Activated CD4-positive, alpha-beta T cell treated with anti-CD3 and anti-CD28 coated beads, Interleukin-2, amount 10 ng/mL, durations not matched to agents 7 days and 5 days (primary cell): Measurements from ENCODE around the gene GAGE1. TPM values are rescaled to one million over a fixed set of nuclear protein-coding genes. Genes with fewer than 3 reads are reported as not detected.
"Not testable (repeated sequence)": the region's sequence is repeated elsewhere in the genome, so short reads cannot be mapped to it uniquely, and the experiment has no call there.

ENCODE experiments used
- CTCF ChIA-PET: fragments of 350-600 bp; sonication (Branson Sonifier 250); formaldehyde crosslinking; loops from one replicate; lab custom pipeline; 2021; ENCODE audit warnings: antibody characterized with exemption; lab: Charles Lee
- POLR2A ChIA-PET: fragments of 350-600 bp; sonication (Branson Sonifier 250); formaldehyde crosslinking; loops from one replicate; lab custom pipeline; 2021; ENCODE audit warnings: antibody characterized with exemption; lab: Charles Lee
- DNase-seq: peaks from one replicate; pipeline ENCODE4 v3.0.0-alpha.2; 2020
- H3K27ac Mint-ChIP-seq: one replicate; pipeline ENCODE4 v1.8.0; 2021; ENCODE audit warnings: mild to moderate bottlenecking, moderate library complexity, mixed read lengths
- H3K27me3 Mint-ChIP-seq: one replicate; pipeline ENCODE4 v1.8.0; 2021; ENCODE audit warnings: mixed read lengths
- H3K36me3 Mint-ChIP-seq: one replicate; pipeline ENCODE4 v1.8.0; 2021; ENCODE audit warnings: low read depth, mixed read lengths
- H3K4me1 Mint-ChIP-seq: one replicate; pipeline ENCODE4 v1.8.0; 2021; ENCODE audit warnings: mixed read lengths
- H3K4me3 Mint-ChIP-seq: one replicate; pipeline ENCODE4 v1.8.0; 2021; ENCODE audit warnings: mild to moderate bottlenecking, moderate library complexity, mixed read lengths
- H3K9me3 Mint-ChIP-seq: one replicate; pipeline ENCODE4 v1.8.0; 2021; ENCODE audit warnings: mixed read lengths
- total RNA-seq, 2 experiments: library from RNA; stranded (reverse); gene quantifications; one replicate each; pipeline ENCODE4 v1.2.3, GENCODE V29; 2021

GAGE1 gene, protein sequence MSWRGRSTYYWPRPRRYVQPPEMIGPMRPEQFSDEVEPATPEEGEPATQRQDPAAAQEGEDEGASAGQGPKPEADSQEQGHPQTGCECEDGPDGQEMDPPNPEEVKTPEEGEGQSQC
- not detected for total RNA-seq

DNA sequence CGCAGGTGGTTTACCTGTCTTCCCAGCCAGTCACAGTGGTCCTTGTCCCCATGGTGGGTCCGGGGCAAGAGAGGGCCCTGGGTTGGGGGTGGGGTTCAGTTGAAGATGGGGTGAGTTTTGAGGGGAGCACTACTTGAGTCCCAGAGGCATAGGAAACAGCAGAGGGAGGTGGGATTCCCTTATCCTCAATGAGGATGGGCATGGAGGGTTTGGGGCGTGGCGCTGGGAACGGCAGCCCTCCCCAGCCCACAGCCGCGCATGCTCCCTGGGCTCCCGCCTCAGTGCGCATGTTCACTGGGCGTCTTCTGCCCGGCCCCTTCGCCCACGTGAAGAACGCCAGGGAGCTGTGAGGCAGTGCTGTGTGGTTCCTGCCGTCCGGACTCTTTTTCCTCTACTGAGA, at the start of gene GAGE1:
TSS of gene GAGE1 (plus strand) at position 301 of the 400 bp plus-strand sequence. CDS start 1,155 bp downstream, outside the sequence.
- POLR2A ChIA-PET, H3K36me3 Mint-ChIP-seq, CTCF ChIA-PET, H3K27me3 Mint-ChIP-seq, H3K9me3 Mint-ChIP-seq, H3K4me3 Mint-ChIP-seq, H3K27ac Mint-ChIP-seq, DNase-seq, H3K4me1 Mint-ChIP-seq: not testable (repeated sequence)

DNA sequence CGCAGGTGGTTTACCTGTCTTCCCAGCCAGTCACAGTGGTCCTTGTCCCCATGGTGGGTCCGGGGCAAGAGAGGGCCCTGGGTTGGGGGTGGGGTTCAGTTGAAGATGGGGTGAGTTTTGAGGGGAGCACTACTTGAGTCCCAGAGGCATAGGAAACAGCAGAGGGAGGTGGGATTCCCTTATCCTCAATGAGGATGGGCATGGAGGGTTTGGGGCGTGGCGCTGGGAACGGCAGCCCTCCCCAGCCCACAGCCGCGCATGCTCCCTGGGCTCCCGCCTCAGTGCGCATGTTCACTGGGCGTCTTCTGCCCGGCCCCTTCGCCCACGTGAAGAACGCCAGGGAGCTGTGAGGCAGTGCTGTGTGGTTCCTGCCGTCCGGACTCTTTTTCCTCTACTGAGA, 47.8 kb upstream of the GAGE1 start, which contains the start of gene GAGE12E:
TSS of gene GAGE12E (plus strand) at position 301 of the 400 bp plus-strand sequence. CDS start 1,155 bp downstream, outside the sequence.
- H3K27ac Mint-ChIP-seq, CTCF ChIA-PET, H3K9me3 Mint-ChIP-seq, H3K36me3 Mint-ChIP-seq, H3K4me3 Mint-ChIP-seq, DNase-seq, H3K27me3 Mint-ChIP-seq, POLR2A ChIA-PET, H3K4me1 Mint-ChIP-seq: not testable (repeated sequence)

DNA sequence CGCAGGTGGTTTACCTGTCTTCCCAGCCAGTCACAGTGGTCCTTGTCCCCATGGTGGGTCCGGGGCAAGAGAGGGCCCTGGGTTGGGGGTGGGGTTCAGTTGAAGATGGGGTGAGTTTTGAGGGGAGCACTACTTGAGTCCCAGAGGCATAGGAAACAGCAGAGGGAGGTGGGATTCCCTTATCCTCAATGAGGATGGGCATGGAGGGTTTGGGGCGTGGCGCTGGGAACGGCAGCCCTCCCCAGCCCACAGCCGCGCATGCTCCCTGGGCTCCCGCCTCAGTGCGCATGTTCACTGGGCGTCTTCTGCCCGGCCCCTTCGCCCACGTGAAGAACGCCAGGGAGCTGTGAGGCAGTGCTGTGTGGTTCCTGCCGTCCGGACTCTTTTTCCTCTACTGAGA, 38.3 kb upstream of the GAGE1 start, which contains the start of gene GAGE12F:
TSS of gene GAGE12F (plus strand) at position 301 of the 400 bp plus-strand sequence. CDS start 1,155 bp downstream, outside the sequence.
- H3K27ac Mint-ChIP-seq, H3K4me3 Mint-ChIP-seq, DNase-seq, H3K4me1 Mint-ChIP-seq, CTCF ChIA-PET, POLR2A ChIA-PET, H3K9me3 Mint-ChIP-seq, H3K27me3 Mint-ChIP-seq, H3K36me3 Mint-ChIP-seq: not testable (repeated sequence)

DNA sequence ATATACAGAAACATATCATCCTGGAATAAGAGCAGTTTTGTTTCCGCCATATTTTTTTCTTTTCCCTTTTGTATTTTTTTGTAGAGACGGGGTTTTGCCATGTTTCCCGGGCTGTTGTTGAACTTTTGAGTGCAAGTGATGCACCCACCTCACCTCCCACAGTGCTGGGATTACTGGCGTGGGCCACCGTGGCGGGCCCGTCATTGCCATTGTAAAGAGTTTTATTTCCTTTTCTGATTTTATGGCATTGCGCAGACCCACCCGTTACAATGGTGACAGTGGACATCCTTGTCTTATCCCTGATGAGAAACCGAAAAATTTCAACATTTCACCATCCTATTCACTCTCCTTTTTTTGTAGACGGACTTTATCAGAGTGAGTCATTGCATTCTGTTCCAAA, 30.1 kb upstream of the GAGE1 start:
- H3K4me3 Mint-ChIP-seq, H3K9me3 Mint-ChIP-seq, H3K4me1 Mint-ChIP-seq, H3K27ac Mint-ChIP-seq, CTCF ChIA-PET, DNase-seq, POLR2A ChIA-PET, H3K27me3 Mint-ChIP-seq, H3K36me3 Mint-ChIP-seq: not testable (repeated sequence)

DNA sequence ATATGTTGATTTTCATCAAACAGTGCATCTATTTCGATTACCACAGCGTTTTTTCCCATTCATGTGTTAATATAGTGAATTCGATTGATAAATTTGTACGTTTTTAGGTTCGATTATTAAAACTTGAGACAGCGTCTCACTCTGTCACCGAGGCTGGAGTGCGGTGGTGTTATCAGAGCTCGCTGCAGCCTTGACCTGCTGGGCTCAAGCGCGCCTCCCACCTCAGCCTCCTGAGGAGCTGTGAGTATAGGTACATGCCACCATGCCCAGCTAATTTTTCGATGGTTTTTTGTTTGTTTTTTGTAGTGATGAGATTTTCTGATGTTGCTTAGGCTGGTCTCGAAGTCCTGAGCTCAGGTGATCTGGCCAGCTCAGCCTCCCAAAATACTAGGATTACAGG, 29.7 kb upstream of the GAGE1 start:
- CTCF ChIA-PET, H3K4me3 Mint-ChIP-seq, H3K4me1 Mint-ChIP-seq, DNase-seq, H3K36me3 Mint-ChIP-seq, H3K27ac Mint-ChIP-seq, POLR2A ChIA-PET, H3K27me3 Mint-ChIP-seq, H3K9me3 Mint-ChIP-seq: not testable (repeated sequence)

DNA sequence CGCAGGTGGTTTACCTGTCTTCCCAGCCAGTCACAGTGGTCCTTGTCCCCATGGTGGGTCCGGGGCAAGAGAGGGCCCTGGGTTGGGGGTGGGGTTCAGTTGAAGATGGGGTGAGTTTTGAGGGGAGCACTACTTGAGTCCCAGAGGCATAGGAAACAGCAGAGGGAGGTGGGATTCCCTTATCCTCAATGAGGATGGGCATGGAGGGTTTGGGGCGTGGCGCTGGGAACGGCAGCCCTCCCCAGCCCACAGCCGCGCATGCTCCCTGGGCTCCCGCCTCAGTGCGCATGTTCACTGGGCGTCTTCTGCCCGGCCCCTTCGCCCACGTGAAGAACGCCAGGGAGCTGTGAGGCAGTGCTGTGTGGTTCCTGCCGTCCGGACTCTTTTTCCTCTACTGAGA, 28.7 kb upstream of the GAGE1 start, which contains the start of gene GAGE12G:
TSS of gene GAGE12G (plus strand) at position 301 of the 400 bp plus-strand sequence. CDS start 1,155 bp downstream, outside the sequence.
- H3K36me3 Mint-ChIP-seq, POLR2A ChIA-PET, CTCF ChIA-PET, H3K4me3 Mint-ChIP-seq, H3K27me3 Mint-ChIP-seq, H3K4me1 Mint-ChIP-seq, DNase-seq, H3K27ac Mint-ChIP-seq, H3K9me3 Mint-ChIP-seq: not testable (repeated sequence)

DNA sequence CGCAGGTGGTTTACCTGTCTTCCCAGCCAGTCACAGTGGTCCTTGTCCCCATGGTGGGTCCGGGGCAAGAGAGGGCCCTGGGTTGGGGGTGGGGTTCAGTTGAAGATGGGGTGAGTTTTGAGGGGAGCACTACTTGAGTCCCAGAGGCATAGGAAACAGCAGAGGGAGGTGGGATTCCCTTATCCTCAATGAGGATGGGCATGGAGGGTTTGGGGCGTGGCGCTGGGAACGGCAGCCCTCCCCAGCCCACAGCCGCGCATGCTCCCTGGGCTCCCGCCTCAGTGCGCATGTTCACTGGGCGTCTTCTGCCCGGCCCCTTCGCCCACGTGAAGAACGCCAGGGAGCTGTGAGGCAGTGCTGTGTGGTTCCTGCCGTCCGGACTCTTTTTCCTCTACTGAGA, 19.2 kb upstream of the GAGE1 start, which contains the start of gene GAGE12H:
TSS of gene GAGE12H (plus strand) at position 301 of the 400 bp plus-strand sequence. CDS start 1,155 bp downstream, outside the sequence.
- H3K27ac Mint-ChIP-seq, DNase-seq, H3K9me3 Mint-ChIP-seq, H3K4me1 Mint-ChIP-seq, H3K36me3 Mint-ChIP-seq, H3K27me3 Mint-ChIP-seq, H3K4me3 Mint-ChIP-seq, POLR2A ChIA-PET, CTCF ChIA-PET: not testable (repeated sequence)

DNA sequence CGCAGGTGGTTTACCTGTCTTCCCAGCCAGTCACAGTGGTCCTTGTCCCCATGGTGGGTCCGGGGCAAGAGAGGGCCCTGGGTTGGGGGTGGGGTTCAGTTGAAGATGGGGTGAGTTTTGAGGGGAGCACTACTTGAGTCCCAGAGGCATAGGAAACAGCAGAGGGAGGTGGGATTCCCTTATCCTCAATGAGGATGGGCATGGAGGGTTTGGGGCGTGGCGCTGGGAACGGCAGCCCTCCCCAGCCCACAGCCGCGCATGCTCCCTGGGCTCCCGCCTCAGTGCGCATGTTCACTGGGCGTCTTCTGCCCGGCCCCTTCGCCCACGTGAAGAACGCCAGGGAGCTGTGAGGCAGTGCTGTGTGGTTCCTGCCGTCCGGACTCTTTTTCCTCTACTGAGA, 9.6 kb upstream of the GAGE1 start, which contains the start of gene GAGE2A:
TSS of gene GAGE2A (plus strand) at position 301 of the 400 bp plus-strand sequence. CDS start 1,155 bp downstream, outside the sequence.
- H3K4me3 Mint-ChIP-seq, H3K36me3 Mint-ChIP-seq, DNase-seq, H3K9me3 Mint-ChIP-seq, CTCF ChIA-PET, H3K27me3 Mint-ChIP-seq, POLR2A ChIA-PET, H3K4me1 Mint-ChIP-seq, H3K27ac Mint-ChIP-seq: not testable (repeated sequence)

DNA sequence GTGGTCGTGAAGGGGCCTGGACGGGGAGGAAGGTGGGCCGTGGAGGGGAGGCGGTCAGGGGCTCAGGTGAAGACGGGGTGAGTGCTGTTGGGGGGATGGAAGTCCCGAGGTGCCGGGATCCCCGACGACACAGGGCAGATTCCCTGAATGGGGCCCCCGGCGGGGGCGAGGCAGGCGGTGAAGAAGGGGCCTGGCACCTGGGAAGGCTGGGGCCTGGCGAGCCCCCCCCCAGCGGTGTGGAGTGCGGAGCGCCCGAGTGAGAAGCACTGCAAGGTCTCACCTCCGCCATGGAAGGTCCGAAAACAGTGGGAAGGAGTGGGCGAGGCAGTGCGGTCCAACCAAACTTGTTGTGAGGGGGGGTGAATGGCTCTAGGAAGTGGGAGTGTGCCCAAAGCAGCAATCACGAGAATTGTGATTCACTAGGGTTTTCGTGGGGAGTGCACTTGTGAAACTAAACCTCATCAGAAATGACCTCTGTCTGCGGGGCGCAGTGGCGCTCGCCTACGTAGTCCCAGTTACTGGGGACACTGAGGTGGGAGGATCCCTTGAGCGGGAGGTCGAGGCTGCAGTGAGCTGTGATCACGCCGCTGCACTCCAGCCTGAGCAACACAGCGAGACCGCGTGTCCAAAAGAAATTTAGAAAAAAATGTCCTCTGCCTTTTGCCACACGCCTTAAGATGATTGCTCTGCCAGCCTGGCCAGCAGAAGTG, 8.9 kb upstream of the GAGE1 start:
- CTCF ChIA-PET, DNase-seq, H3K9me3 Mint-ChIP-seq, H3K4me1 Mint-ChIP-seq, H3K27me3 Mint-ChIP-seq, H3K36me3 Mint-ChIP-seq, H3K27ac Mint-ChIP-seq, H3K4me3 Mint-ChIP-seq, POLR2A ChIA-PET: not testable (repeated sequence)

DNA sequence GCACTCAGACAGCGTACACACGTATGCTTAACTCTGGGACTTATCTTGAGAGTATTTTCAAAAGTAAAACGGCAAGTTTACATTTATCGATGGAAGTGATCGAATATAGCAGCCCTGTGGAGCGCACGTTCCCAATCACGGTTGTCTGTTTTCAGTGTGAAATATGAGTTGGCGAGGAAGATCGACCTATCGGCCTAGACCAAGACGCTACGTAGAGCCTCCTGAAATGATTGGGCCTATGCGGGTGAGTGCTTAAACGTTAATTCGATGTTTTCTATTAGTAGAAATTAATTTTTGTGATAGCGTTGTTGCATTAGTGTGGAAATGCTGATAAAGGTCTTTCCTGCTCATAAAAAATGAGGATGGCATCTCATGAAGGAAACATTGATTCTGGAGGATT, 8.3 kb upstream of the GAGE1 start:
- H3K4me1 Mint-ChIP-seq, DNase-seq, H3K27ac Mint-ChIP-seq, H3K9me3 Mint-ChIP-seq, CTCF ChIA-PET, H3K4me3 Mint-ChIP-seq, H3K36me3 Mint-ChIP-seq, POLR2A ChIA-PET, H3K27me3 Mint-ChIP-seq: not testable (repeated sequence)

DNA sequence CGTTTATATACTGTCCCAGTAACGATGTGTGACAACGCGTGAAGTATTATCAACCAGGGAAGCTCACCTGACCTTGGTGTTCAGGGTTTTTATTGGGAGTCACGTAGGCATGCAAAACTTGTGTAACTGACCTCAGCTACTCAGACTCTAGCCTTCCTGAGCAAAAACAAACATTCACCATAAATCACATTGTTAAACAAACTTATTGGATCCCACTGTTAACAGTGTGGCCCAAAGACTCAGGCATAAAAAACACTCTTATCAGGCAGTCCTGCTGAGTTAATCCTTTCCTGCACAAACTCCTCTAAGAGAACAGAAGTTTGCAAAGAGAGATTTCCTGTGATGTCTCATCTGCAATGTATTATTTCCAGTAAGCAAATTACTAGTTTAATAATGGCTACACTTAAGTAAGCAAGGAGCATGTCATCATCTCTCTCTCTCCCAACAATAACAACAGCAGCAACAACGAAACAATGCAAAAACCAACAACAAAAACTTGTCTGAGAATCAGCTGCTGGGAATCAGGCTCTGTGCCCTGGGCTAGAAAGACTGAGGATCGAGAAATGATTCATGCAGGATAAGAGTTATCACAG, 12.0 kb downstream of the GAGE1 start:
- no peaks in the 10 kb centered on the region for H3K9me3 Mint-ChIP-seq
- ChIA-PET CTCF (no interaction called here), POLR2A (no interaction called here)
- no peak for DNase-seq
- no peak overlapping the region for H3K4me3 Mint-ChIP-seq
- H3K36me3 Mint-ChIP-seq: no peaks in the 10 kb centered on the region
- H3K4me1 Mint-ChIP-seq: no peaks in the 10 kb centered on the region
- H3K27ac Mint-ChIP-seq: no peak overlapping the region
- H3K27me3 Mint-ChIP-seq: no peaks in the 10 kb centered on the region

DNA sequence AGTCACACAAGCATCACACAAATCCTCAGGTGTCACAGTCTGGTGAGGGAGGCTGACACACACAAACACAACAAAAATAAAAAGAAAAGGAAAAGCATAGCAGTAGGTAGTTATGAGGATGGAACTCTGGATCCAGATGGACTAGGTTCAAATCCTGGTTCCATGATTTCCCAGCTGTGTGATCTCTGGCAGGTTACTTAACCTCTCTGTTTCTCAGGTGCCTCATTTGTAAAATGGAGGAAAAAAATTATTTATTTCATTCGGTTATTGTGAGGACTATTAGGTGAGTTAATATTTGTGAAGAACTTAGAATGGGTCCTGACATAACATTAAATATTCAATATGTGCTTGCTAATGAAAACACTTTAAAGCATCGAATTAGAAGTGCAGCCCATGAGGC, 19.8 kb downstream of the GAGE1 start:
- DNase-seq: no peak
- Mint-ChIP-seq H3K4me3 (no peak overlapping the region), H3K9me3 (peaks cover 2% of the 10 kb centered on the region), H3K27me3 (no peaks in the 10 kb centered on the region), H3K4me1 (no peaks in the 10 kb centered on the region), H3K36me3 (no peaks in the 10 kb centered on the region), H3K27ac (no peak overlapping the region)
- CTCF ChIA-PET: no interaction called here
- POLR2A ChIA-PET: no interaction called here

DNA sequence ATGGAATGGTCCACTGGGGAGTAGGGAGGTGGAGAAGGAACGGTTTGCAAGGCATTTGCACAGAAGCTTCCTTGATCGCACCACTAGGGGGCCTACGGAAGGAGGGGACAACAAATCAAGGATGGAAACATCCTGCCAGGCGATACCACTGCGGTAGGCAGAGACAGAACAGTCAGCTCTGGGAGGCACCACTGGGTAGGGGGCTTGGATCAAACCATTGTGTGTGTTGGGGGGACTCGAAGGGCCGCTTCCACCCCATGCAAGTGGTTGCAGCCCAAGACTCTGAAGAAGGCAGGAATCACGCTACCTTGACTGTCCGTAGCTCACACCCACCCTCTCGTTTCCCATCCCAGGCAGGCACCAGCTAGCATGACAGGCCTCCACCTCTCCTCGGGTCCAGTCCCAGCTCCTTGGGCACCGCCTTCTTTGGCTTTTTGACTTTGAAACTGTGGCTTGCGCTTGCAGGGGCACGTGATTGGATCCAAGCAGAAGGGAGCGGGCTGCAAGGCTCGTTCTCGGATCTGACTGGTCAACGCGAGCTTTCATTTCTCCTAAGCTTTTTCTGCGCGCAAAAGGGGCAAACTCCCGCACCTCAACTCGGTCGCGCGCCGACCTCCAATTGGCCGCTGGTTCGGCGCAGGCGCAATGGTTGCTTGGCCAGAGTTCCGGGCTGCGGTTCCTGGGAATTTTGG, 28.4 kb downstream of the GAGE1 start:
- Mint-ChIP-seq H3K4me1 (peaks cover 6% of the 10 kb centered on the region), H3K9me3 (peaks cover 2% of the 10 kb centered on the region), H3K36me3 (peaks cover 1% of the 10 kb centered on the region), H3K27ac (peak overlapping the region; percentile 63), H3K27me3 (peaks cover 2% of the 10 kb centered on the region), H3K4me3 (peak overlapping the region; percentile 71)
- POLR2A ChIA-PET: no interaction called here
- DNase-seq: peak; percentile 60
- CTCF ChIA-PET: interaction anchor here (0.9 to 1.7 kb wide), 2 partner anchors 12 to 17 kb away, joined by 3 to 4 read pairs; no protein-coding TSS in a partner anchor
